NCI-H1417 (cell line): Measurements from ENCODE around the gene WIPI1.
"Not testable (repeated sequence)": the region's sequence is repeated elsewhere in the genome, so short reads cannot be mapped to it uniquely, and the experiment has no call there.

Source experiments
- DNase-seq, 3 experiments: peaks; one replicate each; lab custom pipeline; 2025; lab: John Stamatoyannopoulos, UW

WIPI1 gene

GRCh38 chr17:68417317-68417716 is 40.0 kb downstream of the WIPI1 start:
- DNase-seq: no peak

DNA sequence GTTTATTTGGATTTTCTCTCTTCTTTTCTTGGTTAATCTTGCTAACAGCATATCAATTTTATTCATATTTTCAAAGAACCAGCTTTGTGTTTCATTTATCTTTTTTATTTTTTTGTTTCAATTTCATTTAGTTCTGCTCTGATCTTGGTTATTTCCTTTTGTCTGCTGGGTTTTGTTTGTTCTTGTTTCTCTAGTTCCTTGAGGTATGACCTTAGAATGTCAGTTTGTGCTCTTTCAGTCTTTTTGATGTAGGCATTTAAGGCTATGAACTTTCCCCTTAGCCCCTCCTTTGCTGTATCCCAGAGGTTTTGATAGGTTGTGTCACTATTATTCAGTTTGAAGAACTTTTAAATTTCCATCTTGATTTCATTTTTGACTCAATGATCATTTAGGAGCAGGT is 42.4 kb downstream of the WIPI1 start:
- DNase-seq: not testable (repeated sequence)

DNA sequence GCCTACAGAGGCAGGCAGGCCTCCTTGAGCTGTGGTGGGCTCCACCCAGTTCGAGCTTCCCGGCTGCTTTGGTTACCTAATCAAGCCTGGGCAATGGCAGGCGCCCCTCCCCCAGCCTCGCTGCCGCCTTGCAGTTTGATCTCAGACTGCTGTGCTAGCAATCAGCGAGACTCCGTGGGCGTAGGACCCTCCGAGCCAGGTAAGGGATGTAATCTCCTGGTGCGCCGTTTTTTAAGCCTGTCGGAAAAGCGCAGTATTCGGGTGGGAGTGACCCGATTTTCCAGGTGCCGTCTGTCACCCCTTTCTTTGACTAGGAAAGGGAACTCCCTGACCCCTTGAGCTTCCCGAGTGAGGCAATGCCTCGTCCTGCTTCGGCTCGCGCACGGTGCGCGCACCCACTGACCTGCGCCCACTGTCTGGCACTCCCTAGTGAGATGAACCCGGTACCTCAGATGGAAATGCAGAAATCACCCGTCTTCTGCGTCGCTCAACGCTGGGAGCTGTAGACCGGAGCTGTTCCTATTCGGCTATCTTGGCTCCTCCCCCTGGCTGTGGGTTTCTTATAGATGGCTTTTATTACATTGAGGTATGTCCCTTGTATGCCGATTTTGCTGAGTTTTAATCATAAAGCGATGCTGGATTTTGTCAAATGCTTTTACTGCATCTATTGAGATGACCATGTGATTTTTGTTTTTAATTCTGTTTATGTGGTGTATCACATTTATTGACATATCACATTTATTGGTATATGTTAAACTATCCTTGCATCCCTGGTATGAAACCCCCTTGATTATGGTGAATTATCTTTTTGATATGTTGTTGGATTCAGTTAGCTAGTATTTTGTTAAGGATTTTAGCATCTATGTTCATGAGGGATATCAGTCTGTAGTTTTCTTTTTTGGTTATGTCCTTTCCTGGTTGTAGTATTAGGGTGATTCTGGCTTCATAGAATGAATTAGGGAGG is 43.4 kb downstream of the WIPI1 start:
- peak; percentile 8 to 48 (median 19) for DNase-seq

DNA sequence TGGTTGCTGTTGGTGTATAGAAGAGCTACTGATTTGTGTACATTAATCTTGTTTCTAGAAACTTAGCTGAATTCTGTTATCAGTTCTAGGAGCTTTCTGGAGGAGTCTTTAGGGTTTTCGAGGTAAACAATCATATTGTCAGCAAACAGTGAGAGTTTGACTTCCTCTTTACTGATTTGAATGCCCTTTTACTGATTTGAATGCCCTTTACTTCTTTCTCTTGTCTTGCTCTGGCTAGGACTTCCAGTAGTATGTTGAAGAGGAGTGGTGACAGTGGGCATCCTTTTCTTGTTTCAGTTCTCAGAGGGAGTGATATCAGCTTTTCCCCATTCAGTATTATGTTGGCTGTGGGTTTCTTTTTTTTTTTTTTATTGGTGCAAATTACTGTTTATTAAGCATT is 49.6 kb downstream of the WIPI1 start:
- DNase-seq: not testable (repeated sequence)

DNA sequence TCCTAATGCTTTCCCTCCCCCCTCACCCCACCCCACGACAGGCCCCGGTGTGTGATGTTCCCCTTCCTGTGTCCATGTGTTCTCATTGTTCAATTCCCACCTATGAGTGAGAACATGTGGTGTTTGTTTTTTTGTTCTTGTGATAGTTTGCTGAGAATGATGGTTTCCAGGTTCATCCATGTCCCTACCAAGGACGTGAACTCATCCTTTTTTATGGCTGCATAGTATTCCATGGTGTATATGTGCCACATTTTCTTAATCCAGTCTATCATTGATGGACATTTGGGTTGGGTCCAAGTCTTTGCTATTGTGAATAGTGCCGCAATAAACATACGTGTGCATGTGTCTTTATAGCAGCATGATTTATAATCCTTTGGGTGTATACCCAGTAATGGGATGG is 53.5 kb downstream of the WIPI1 start:
- DNase-seq: not testable (repeated sequence)

GRCh38 chr17:68403122-68403521 is 54.2 kb downstream of the WIPI1 start:
- no peak for DNase-seq

DNA sequence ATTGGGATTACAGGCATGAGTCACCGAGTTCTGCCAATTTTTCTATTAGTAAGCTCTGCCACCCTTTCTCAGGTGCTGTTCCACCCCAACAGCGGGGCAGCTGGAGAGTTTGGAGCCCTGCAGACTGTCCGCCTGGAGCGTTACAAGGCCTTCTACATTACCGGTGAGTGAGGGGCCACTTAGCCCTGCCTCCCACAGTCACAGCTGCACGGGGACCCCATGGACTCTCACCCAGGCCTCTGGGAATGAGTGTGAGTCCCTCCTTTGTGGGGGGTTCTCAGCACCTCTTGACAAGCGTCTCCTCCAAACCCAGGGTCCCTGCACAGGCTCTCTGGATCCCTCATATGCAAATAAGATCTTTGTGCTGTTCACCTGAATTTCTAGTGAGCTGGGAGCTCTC is 56.0 kb downstream of the WIPI1 start:
- no peak for DNase-seq

- no peak for DNase-seq
These were observed 56.9 kb downstream of the WIPI1 start for GRCh38 chr17:68400404-68400735.

GRCh38 chr17:68399638-68400403 is 57.5 kb downstream of the WIPI1 start:
- DNase-seq: peak in 1 of 3 experiments; percentile 5

DNA sequence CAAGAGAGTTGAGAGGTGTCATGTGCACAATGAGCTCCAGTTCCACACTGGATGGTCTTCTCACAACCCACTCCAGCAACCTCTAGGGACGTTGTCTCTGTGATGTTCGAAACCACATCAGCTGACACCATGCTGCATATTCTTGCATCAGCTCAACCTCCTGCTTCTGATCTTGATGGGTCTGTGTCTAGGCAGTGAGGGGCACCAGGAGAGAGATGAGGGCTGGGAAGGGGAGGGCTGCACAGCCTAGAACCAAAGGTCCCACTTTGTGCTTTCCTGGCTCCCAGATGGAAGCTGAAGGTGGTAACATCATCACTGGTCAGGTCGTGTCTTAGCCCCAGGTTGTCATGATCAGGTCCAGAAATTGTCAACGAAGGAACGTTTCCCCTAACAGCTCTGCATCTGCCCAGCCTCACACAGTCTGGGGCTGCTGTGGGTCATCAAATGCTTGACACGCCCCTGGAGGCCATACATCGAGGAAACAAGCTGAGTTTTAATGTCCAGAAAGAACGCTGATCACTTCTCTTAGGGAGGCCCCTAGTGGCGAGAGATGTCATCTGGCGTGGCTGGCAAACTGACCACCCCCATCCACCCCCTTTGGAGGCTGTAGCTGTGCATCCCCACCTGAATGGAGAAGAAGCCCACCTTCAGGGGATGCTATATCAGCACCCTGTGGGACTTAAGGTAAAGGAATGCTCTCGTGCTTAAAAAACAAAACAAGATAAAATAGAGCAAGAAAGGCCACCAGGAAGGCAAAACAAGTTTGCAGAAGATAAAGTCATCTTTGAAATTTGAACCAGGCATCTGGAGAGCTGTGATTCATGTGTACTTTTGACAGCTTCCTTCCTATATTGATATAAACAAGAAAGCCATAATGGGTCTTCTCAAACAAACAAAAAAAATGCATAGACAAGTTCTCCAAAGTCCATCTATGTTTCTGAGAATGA is 58.3 kb downstream of the WIPI1 start:
- DNase-seq: peak; percentile 11 to 77 (median 25)

GRCh38 chr17:68397108-68397536 is 60.2 kb downstream of the WIPI1 start:
- DNase-seq: no peak

- DNase-seq: no peak
These were observed 60.8 kb downstream of the WIPI1 start for GRCh38 chr17:68396226-68397107.

GRCh38 chr17:68394608-68395331 is 62.5 kb downstream of the WIPI1 start:
- DNase-seq: no peak

DNA sequence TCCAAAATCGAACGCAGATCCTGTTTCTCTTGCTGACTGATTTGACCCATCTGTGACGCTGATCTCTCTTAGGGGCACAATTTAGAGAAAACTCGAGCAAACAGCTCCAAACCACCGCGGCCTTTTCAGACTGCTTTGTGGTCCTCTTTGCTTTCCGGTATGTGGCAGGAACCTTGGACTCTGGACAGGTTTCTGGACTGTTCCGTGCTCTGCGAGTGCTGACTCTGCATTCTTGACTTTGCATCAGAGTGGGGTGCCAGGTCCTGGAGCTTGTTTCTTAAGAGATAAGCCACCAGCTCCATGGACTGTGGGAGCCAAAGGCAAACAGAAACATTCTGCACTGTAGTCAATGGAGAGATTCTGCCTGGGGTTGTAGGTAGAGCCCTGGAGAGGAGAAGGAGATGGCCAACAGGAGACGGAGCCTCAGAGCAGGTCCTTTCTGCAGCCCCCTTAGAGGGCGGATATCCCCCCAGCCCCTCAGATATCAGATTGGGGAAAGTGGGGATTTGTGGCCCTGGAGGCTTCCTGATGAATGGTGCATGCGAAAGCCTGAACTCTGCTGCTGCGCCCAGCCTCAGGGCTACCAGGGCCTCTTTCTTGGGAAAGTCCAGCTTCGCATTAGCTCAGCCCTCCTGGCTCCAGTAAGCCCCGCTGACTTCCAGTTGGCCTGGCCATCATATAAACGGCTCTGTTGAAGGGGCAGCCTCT is 65.6 kb downstream of the WIPI1 start:
- no peak for DNase-seq

- DNase-seq: no peak
These were observed 66.3 kb downstream of the WIPI1 start for GRCh38 chr17:68390888-68391545.

GRCh38 chr17:68389041-68389440 is 68.3 kb downstream of the WIPI1 start:
- no peak for DNase-seq

DNA sequence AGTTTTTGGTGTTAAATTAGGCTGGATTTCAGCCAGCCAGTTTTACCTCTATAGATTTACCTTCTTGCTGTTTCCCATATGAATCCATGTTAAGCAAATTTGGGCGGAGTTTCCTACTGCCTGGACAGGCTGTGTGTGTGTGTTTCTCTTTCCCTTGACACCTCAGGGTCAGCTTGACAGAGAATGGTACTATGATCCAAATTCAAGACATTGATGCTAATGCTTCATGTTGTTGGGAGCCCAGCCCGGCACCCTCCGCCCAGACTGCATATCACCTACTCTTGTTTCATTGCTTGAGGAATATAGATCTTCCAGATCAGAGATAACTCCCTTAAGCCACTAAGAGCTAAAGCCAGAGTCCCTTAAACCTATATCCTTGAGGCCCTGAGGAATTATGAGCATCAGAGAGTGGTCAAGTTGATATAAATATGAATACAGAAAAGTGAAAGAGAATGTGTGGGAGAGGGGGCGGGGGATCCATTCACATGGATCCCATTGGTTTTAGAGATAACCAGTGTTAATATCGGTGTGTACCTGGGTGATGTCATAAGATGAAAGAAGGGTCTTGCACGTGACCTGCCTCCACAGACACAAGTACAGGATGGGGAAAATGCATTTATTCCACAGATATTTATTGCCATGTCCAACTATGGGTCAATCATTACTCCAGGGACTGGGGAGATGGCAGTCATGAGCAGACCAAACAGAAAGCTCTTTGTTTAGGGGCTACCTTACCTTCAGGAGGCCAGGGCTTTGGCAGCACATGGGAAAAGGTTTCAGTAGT is 69.7 kb downstream of the WIPI1 start:
- no peak for DNase-seq
